GM21447 (cell line): ENCODE measurements around the gene ANKRD37.
A peak's percentile ranks its signal among the peaks of the same experiment; 100 is the strongest.

ENCODE experiments used
- ATAC-seq: cut with Tn5 transposase; IDR thresholded peaks from one replicate; pipeline ENCODE4 v1.9.1; 2021; ENCODE audit not compliant: unreplicated experiment

ANKRD37 gene

DNA sequence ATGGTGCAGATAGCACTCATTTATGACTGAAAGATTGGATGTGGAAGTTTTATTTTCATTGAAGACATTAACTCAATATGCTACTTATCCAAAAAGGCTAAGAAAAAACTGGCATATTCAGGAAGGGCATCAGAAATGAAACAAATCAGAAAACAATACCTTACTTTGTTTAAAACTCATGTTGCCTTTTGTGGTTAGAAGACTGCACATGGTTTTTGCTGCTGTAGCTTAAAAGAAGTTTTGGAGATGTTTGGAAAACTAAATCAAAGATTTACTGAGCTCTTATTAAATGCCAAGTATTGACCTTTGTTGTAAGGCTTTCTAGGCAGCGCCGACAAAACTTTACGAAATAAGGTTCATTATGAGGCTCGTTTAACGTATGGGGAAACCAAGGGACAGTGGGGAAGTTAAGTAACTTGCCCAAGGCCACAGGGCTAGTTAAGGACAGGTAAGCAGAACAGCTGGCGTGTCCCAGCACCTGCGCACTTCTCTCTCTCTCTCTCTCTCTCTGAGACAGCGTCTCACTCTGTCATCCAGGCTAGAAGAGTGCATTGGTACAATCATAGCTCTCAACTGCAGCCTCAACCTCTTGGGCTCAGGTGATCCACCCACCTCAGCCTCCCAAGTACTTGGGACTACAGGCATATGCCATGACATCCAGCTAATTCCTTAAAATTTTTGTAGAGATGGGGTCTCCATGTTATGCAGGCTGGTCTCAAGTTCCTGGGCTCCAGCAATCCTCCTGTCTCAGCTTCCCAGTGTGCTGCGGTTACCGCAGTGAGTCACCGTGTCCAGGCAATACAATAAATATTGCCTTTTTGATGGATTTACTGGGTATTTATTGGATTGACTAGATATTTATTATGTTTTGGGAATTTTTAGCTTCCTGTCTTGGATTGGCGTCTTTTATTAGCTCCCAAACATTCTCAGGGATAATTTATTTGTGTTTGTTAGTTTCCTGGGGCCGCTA lies 17.0 kb upstream of the ANKRD37 start:
- ATAC-seq: no peak

DNA sequence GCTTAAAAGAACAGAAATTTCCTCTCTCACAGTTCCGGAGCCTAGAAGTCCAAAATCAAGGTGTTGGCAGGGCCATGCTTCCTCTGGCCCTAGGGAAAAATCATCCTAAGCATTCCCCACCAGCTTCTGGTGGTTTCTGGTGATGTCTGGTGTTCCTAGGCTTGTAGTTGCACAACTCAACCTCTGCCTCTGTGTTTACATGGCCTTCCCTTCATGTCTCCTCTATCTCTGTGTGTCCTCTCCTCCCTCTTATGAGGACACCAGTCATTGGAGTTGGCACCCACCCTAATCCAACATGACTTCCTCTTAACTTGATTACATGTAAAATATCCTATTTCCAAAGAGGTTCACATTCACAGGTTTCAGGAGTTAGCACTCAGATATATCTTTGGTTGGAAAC lies 16.3 kb upstream of the ANKRD37 start:
- ATAC-seq: no peak

DNA sequence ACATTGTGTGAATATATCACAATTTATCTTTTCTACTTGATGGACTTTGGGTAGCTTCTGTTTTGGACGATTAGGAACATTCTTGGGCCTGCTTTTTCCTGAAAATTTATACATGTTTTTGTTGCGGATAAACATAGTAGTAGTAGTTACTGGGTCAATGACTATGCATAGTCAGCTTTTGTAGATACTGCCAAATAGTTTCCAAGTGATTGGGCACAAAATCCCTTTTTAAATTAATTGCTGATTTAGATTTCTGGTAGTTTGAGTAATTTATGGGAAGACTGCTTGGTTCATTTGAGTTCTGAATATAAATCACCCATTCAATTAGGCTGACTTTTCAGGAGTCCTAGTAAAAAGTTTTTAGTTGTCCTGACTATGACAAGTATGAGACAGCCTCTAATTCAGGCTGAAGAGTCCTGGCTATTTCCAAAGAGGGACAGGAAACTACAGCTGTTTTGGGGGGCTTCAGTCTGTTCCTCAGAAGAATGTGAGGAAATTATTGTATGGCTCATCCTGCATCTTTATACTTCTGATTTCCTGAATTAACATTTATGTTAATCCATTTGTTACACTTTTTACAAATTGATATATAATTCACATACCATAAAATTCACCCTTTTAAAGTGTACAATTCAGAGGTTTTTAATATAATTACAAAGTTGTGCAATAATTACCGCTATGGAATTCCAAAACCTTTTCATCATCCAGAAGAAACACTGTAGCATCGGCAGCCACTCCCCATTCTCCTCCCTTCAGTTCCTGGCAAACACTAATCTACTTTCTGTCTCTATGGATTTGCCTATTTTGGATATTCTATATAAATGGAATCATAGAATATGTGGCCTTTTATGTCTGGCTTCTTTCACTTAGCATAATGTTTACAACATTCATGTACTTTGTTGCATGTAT lies 15.1 kb upstream of the ANKRD37 start:
- ATAC-seq: no peak

GRCh38 chr4:185382754-185383153 lies 13.9 kb upstream of the ANKRD37 start:
- ATAC-seq: no peak

DNA sequence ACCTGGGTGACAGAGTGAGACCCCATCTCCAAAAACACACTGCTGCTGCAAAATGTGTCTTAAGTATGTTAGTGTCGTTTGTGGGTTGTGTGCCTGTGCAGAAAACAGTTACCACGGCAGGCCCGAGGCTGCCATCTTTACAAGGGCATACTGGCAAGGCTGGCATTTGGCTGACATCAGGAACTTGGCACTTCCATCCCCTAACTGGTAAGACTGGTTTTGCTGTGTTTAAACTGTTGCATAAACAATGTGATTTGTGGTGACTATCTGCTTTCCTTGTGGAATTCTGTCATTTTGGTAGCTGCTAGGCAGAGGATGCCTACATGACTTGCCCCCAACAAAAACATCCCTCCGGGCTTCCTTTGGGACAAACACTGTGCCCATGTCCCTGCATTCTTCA lies 13.2 kb upstream of the ANKRD37 start:
- ATAC-seq: no peak

DNA sequence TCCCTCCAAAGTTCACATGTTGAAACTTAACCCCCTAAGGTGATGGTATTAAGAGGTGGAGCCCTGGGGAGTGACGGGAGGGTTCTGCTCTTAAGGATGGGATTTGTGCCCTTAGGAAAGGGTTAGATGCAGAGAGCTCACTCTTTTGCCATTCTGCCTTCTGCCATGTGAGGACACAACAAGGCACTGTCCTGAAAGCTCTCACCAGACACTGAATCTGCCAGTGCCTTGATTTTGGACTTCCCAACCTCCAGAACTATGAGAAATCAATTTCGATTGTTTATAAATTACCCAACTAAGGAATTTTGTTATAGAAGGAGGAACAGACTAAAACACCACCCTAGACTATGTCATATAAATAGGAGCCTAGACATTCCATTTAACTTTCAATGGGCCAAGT lies 12.6 kb upstream of the ANKRD37 start:
- no peak for ATAC-seq

- no peak for ATAC-seq
Observed at GRCh38 chr4:185384930-185385331, 11.7 kb upstream of the ANKRD37 start.

- no peak for ATAC-seq
Observed at GRCh38 chr4:185387957-185388356, 8.7 kb upstream of the ANKRD37 start.

DNA sequence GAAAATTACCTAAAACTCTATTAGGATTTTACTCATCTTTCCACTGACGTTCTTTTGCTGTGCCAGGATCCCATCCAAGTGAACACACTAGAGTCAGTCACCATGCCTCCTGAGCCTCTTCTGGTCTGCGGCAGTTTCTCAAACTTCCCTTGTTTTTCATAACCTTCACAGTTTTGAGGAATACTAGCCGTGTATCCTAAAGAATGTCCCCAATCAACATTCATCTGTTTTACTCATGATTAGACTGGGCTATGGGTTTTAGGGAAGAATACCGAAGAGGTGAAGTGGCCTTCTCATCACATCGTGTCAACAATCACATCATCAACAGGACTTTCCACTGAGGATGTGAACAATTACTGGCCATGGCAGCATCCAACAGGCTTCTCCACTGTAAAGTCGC lies 5.7 kb upstream of the ANKRD37 start:
- ATAC-seq: no peak

- ATAC-seq: no peak
Observed at GRCh38 chr4:185392156-185392555, 4.5 kb upstream of the ANKRD37 start.

- no peak for ATAC-seq
Observed at GRCh38 chr4:185394568-185395237, 1.9 kb upstream of the ANKRD37 start.

- no peak for ATAC-seq
Observed at GRCh38 chr4:185395238-185395955, 1.2 kb upstream of the ANKRD37 start, which contains the start of gene LRP2BP. Gene LRP2BP, minus strand, starts transcription at chr4:185395924. Its CDS starts 17,738 bp downstream, at chr4:185378186.

DNA sequence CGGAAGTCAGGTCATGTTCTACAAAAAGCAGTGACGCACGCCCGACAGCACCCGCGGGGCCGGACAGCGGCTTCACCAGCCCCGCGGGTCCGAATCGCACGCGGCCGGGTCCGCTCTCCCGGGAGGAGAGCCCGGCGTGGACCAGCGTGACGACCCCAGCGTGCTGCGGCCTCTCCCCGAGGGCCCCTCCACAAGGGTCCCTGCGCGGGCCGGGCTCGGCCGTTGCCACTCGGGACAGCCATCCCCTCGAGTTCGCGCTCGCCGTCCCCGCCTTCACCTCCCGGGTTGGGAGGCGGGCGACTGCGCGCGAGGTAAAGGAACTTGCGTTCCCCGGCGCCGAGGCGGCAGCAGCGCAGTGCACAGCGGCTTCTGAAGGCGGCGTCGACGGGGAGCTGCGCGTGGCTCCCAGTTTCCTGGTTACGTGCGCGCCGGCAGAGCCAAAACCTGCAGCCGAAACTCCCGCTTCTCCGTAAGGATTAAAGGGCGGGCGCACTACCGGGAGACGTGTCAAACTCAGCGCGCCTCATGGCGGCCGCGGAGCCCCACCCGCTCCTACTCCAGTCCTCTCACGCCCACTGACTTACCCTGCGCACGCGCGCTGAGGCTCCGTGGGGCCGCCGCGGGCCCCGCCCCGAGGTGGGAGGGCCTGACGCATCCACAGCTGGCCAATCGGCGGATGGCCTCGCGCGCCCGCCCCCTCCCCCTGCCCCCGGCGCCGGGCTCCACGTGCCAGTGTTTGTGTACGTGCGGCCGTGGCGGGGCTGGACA lies 501 bp upstream of the ANKRD37 start:
- peak; percentile 70 for ATAC-seq

GRCh38 chr4:185398618-185399017 lies 2.0 kb downstream of the ANKRD37 start:
- no peak for ATAC-seq

GRCh38 chr4:185399466-185399865 lies 2.8 kb downstream of the ANKRD37 start:
- no peak for ATAC-seq

DNA sequence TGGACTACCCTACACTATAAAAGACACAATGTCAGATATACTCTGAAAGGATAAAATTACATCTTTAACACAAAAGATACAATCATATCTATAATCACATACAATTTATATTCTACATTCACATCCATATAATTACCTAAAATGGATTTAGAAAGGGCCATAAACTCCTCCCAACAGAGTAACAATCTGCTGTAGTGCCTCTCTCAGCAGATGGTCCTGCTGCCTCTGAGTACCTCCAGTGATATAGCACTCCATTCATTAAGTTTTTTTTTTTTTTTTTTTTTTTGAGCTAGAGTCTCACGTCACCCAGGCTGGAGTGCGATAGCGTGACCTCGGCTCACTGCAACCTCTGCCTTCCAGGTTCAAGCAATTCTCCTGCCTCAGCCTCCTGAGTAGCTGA lies 7.4 kb downstream of the ANKRD37 start:
- no peak for ATAC-seq

DNA sequence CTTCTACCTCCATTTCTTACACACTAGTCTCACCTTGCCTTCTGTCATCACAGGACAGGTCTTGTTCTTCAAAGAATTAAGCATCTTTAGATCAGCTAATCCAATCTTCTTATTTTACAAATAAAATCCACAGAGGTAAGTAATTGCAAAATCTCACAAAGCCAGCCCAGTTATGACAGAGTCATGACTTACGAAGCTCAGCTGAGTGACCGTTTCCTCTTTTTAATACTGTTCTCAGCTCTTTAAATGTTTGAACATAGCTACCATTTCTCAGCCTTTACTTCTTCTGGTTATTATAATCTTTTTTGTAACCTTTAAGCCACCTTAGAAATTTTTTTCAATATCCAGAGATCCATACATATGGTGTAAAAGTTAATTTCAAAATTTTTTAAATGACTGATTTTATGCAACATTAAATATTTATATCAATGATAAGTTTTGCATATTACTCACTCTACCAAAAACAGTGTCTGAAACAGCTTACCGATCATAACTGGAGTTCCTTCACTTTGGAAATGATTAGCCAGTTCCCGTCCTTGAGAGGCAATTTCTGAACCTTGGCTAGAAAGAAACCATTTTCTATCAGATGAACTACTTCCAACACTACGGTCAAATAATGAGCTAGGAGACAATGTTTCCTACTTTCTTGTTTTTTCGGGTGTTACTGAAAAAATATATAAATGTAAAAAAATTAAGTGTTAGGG lies 8.8 kb downstream of the ANKRD37 start:
- ATAC-seq: peak; percentile 55

DNA sequence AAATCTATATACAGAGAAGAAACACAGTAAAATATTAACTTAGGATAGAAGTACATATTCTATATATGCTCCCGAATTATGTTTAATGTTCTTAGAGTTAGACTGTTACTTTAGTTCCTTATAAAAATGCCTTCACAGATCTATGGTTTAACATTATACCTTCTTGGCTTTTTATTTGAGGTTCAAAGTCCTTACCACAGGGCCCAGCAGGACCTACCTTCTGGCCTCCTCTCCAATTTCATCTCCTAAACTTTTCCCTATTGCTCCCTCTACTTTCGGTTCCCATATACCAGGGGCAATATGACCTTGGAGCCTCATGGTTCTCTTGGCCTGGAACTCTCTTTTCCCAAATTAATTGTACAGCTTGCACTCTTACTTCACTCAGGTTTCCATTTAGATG lies 11.8 kb downstream of the ANKRD37 start:
- ATAC-seq: no peak

- no peak for ATAC-seq
Observed at GRCh38 chr4:185411849-185412248, 15.2 kb downstream of the ANKRD37 start.
